ENCODE measurements around the gene TUBB4A.

- TF ChIP-seq POLR2A (IDR thresholded peaks at IDR 0.05; ENCODE audit: extremely low read depth, insufficient read length) = no peak
- TF ChIP-seq CTCF (IDR thresholded peaks at IDR 0.05; ENCODE audit: low read depth, low read length) = no peak
- TF ChIP-seq MAX (IDR thresholded peaks at IDR 0.05; ENCODE audit: low read depth, low read length) = no peak
- TF ChIP-seq MYC (IDR thresholded peaks at IDR 0.05; ENCODE audit: low read depth, low read length) = no peak
Measured at GRCh38 chr19:6465663-6466062, 36.4 kb downstream of the TUBB4A start.

Measured in NB4 (cell line).